H9 (cell line): Measurements from ENCODE around the gene PTPRR. TPM values are rescaled to one million over a fixed set of nuclear protein-coding genes. Genes with fewer than 3 reads are reported as not detected.

Experiments
- DNase-seq: peaks from one replicate; pipeline ENCODE4 v3.0.0-alpha.2; 2017
- H2AFZ ChIP-seq: one replicate; pipeline ENCODE4 v1.6.1; 2013; ENCODE audit warnings: mild to moderate bottlenecking, low read length, control low read depth, moderate library complexity
- H2AK5ac ChIP-seq: 2 replicates; pipeline ENCODE4 v1.6.1; 2013; ENCODE audit warnings: low read length, control low read depth, mixed read lengths; ENCODE audit not compliant: insufficient read length
- H2BK120ac ChIP-seq: one replicate; pipeline ENCODE4 v1.6.1; 2013; ENCODE audit warnings: low read depth, mild to moderate bottlenecking, low read length, control low read depth, inconsistent platforms; ENCODE audit not compliant: poor library complexity, severe bottlenecking
- H2BK12ac ChIP-seq: 2 replicates; pipeline ENCODE4 v1.6.1; 2013; ENCODE audit warnings: low read length, control low read depth, mixed read lengths, low read depth; ENCODE audit not compliant: insufficient read length
- H2BK15ac ChIP-seq: 2 replicates; pipeline ENCODE4 v1.6.1; 2013; ENCODE audit warnings: low read depth, low read length, control low read depth
- H2BK20ac ChIP-seq: one replicate; pipeline ENCODE4 v1.6.1; 2013; ENCODE audit warnings: low read depth, mild to moderate bottlenecking, low read length, control low read depth, inconsistent platforms; ENCODE audit not compliant: poor library complexity, severe bottlenecking
- H2BK5ac ChIP-seq: 2 replicates; pipeline ENCODE4 v1.6.1; 2013; ENCODE audit warnings: low read length, control low read depth, mixed read lengths; ENCODE audit not compliant: insufficient read length
- H3K14ac ChIP-seq: 2 replicates; pipeline ENCODE4 v1.6.1; 2013; ENCODE audit warnings: low read length, control low read depth; ENCODE audit not compliant: insufficient read depth
- H3K18ac ChIP-seq: 2 replicates; pipeline ENCODE4 v1.6.1; 2013; ENCODE audit warnings: low read depth, mild to moderate bottlenecking, mixed read lengths, low read length, control low read depth; ENCODE audit not compliant: insufficient read length
- H3K23ac ChIP-seq: 2 replicates; pipeline ENCODE4 v1.6.1; 2013; ENCODE audit warnings: low read length, control low read depth, mixed read lengths, low read depth; ENCODE audit not compliant: insufficient read length
- H3K23me2 ChIP-seq: 2 replicates; pipeline ENCODE4 v1.6.1; 2013; ENCODE audit warnings: low read depth, mild to moderate bottlenecking, mixed read lengths, low read length, control low read depth; ENCODE audit not compliant: insufficient read length, poor library complexity, severe bottlenecking
- H3K27ac ChIP-seq: 2 replicates; pipeline ENCODE4 v1.5.1; 2013; ENCODE audit warnings: low read length, control low read depth, mixed read lengths, low read depth; ENCODE audit not compliant: insufficient read length
- H3K27me3 ChIP-seq: 2 replicates; pipeline ENCODE4 v1.6.1; 2013; ENCODE audit warnings: low read length, control low read depth, inconsistent platforms; ENCODE audit not compliant: insufficient read depth
- H3K4ac ChIP-seq: 2 replicates; pipeline ENCODE4 v1.6.1; 2013; ENCODE audit warnings: low read depth, mild to moderate bottlenecking, control low read depth, inconsistent platforms, low read length, moderate library complexity
- H3K4me1 ChIP-seq: 2 replicates; pipeline ENCODE4 v1.6.1; 2013; ENCODE audit warnings: low read length, control low read depth, inconsistent platforms; ENCODE audit not compliant: insufficient read depth
- H3K4me2 ChIP-seq: 2 replicates; pipeline ENCODE4 v1.6.1; 2013; ENCODE audit warnings: low read length, control low read depth, mixed read lengths; ENCODE audit not compliant: insufficient read length, insufficient read depth
- H3K56ac ChIP-seq: 2 replicates; pipeline ENCODE4 v1.6.1; 2013; ENCODE audit warnings: low read depth, mild to moderate bottlenecking, mixed read lengths, low read length, control low read depth; ENCODE audit not compliant: insufficient read length
- H3K79me1 ChIP-seq: 2 replicates; pipeline ENCODE4 v1.6.1; 2013; ENCODE audit warnings: low read depth, mild to moderate bottlenecking, moderate library complexity, low read length, control low read depth, inconsistent platforms; ENCODE audit not compliant: insufficient read depth, poor library complexity, severe bottlenecking
- H3K79me2 ChIP-seq: 2 replicates; pipeline ENCODE4 v1.6.1; 2013; ENCODE audit warnings: low read length, control low read depth, inconsistent platforms; ENCODE audit not compliant: insufficient read depth
- H3K9ac ChIP-seq: 2 replicates; pipeline ENCODE4 v1.6.1; 2013; ENCODE audit warnings: low read length, control low read depth, mixed read lengths; ENCODE audit not compliant: insufficient read length; ENCODE audit errors: extremely low read depth
- H3K9me3 ChIP-seq: one replicate; pipeline ENCODE4 v1.6.1; 2013; ENCODE audit warnings: low read depth, low read length, inconsistent platforms; ENCODE audit not compliant: control insufficient read depth
- H3T11ph ChIP-seq: one replicate; pipeline ENCODE4 v1.6.1; 2013; ENCODE audit warnings: mild to moderate bottlenecking, low read length, control low read depth, inconsistent platforms
- H4K20me1 ChIP-seq: one replicate; pipeline ENCODE4 v1.6.1; 2013; ENCODE audit not compliant: control insufficient read depth, insufficient read length, insufficient read depth
- H4K5ac ChIP-seq: 2 replicates; pipeline ENCODE4 v1.6.1; 2013; ENCODE audit warnings: low read depth, mild to moderate bottlenecking, mixed read lengths, low read length, control low read depth; ENCODE audit not compliant: insufficient read length
- H4K8ac ChIP-seq: replicated peaks from 2 replicates; pipeline ENCODE4 v1.6.1; 2013; ENCODE audit warnings: low read length, control low read depth, mixed read lengths, low read depth; ENCODE audit not compliant: insufficient read length
- H4K91ac ChIP-seq: 2 replicates; pipeline ENCODE4 v1.6.1; 2013; ENCODE audit warnings: low read depth, mild to moderate bottlenecking, moderate library complexity, mixed read lengths, low read length, control low read depth; ENCODE audit not compliant: insufficient read length
- H3K27ac Mint-ChIP-seq, 3 experiments: 2 replicates in 2 of 3; 3 replicates in 1 of 3; pipeline ENCODE4 v1.8.0; 2020 to 2021; ENCODE audit warnings: mixed read lengths in 3 of 3, mild to moderate bottlenecking in 1 of 3, moderate library complexity in 1 of 3
- H3K27me3 Mint-ChIP-seq: 2 replicates; pipeline ENCODE4 v1.8.0; 2021; ENCODE audit warnings: low read depth, mild to moderate bottlenecking, moderate library complexity, mixed read lengths
- H3K36me3 Mint-ChIP-seq, 3 experiments: 2 replicates in 2 of 3; 3 replicates in 1 of 3; pipeline ENCODE4 v1.8.0; 2020 to 2021; ENCODE audit warnings: low read depth in 3 of 3, mixed read lengths in 3 of 3; ENCODE audit not compliant: insufficient read depth in 1 of 3
- H3K4me1 Mint-ChIP-seq, 2 experiments: 2 replicates each; pipeline ENCODE4 v1.8.0; 2020; ENCODE audit warnings: mixed read lengths in 2 of 2
- H3K4me3 Mint-ChIP-seq, 2 experiments: 2 replicates in 1 of 2; 3 replicates in 1 of 2; pipeline ENCODE4 v1.8.0; 2020 to 2021; ENCODE audit warnings: mild to moderate bottlenecking in 2 of 2, mixed read lengths in 2 of 2, moderate library complexity in 1 of 2
- H3K9me3 Mint-ChIP-seq, 2 experiments: 2 replicates in 1 of 2; 3 replicates in 1 of 2; pipeline ENCODE4 v1.8.0; 2020; ENCODE audit warnings: mild to moderate bottlenecking in 2 of 2, mixed read lengths in 2 of 2, moderate library complexity in 1 of 2
- CTCF ChIP-seq: fragments of 200-600 bp; sonication (generic); conservative IDR thresholded peaks from 3 replicates; pipeline ENCODE4 v1.8.0; 2021; ENCODE audit warnings: antibody characterized with exemption, mild to moderate bottlenecking
- WGBS: extraction: QIAGEN DNeasy Blood & Tissue Kit; methylation state at CpG from one replicate; pipeline ENCODE4 v1.1.7; 2013; ENCODE audit warnings: missing lambda C conversion rate, low lambda C conversion rate, mixed read lengths; ENCODE audit not compliant: insufficient read length; ENCODE audit errors: extremely low coverage; 5-methylcytosine and 5-hydroxymethylcytosine counted together
- total RNA-seq: library from RNA; stranded (reverse); gene quantifications from 2 replicates; pipeline ENCODE4 v1.2.1, GENCODE V29; 2021

Gene PTPRR
- total RNA-seq, 1 experiment from 2014 or later: 0.22 TPM

- TF ChIP-seq CTCF: no peak
- H3K36me3 Mint-ChIP-seq: no peaks in the 10 kb centered on the region
- H3K4me2 ChIP-seq: no peak overlapping the region
- no peak overlapping the region for H4K91ac ChIP-seq
- H2BK20ac ChIP-seq: no peak overlapping the region
- H3K4me1 Mint-ChIP-seq: peaks cover 14 to 20% of the 10 kb centered on the region in 2 experiments
- no peaks in the 10 kb centered on the region for H3K79me2 ChIP-seq
- H3K14ac ChIP-seq: no peak overlapping the region
- no peak overlapping the region for H3K27ac Mint-ChIP-seq
- H3K4me1 ChIP-seq: no peaks in the 10 kb centered on the region
- no peak overlapping the region for H2BK12ac ChIP-seq
- H3K9me3 ChIP-seq: no peaks in the 10 kb centered on the region
- H3K27me3 Mint-ChIP-seq: no peaks in the 10 kb centered on the region
- no peak overlapping the region for H3T11ph ChIP-seq
- H2BK120ac ChIP-seq: no peak overlapping the region
- no peaks in the 10 kb centered on the region for H3K79me1 ChIP-seq
- no peak overlapping the region for H3K4me3 Mint-ChIP-seq
- H2BK15ac ChIP-seq: no peak overlapping the region
- H3K4ac ChIP-seq: no peak overlapping the region
- no peak overlapping the region for H4K8ac ChIP-seq
- H3K27me3 ChIP-seq: no peaks in the 10 kb centered on the region
- H4K5ac ChIP-seq: no peak overlapping the region
- no peaks in the 10 kb centered on the region for H4K20me1 ChIP-seq
- no CpG with 5 or more reads among the region's 1 CpG for WGBS
- DNase-seq: no peak
- H2AK5ac ChIP-seq: no peak overlapping the region
- H3K9ac ChIP-seq: no peak overlapping the region
- no peak overlapping the region for H3K27ac ChIP-seq
- H3K9me3 Mint-ChIP-seq: no peaks in the 10 kb centered on the region
- H2BK5ac ChIP-seq: no peak overlapping the region
- H3K18ac ChIP-seq: no peak overlapping the region
- H2AFZ ChIP-seq: no peak overlapping the region
- no peaks in the 10 kb centered on the region for H3K23me2 ChIP-seq
- no peak overlapping the region for H3K23ac ChIP-seq
- no peak overlapping the region for H3K56ac ChIP-seq
Observed at GRCh38 chr12:70842136-70842535, 78.4 kb downstream of the PTPRR start.
